NCI-H146 (cell line): Measurements from ENCODE around the gene BRS3.
A peak's percentile ranks its signal among the peaks of the same experiment; 100 is the strongest.
"Not testable (repeated sequence)": the region's sequence is repeated elsewhere in the genome, so short reads cannot be mapped to it uniquely, and the experiment has no call there.

Experiments used
- DNase-seq: peaks from one replicate; lab custom pipeline; 2025; lab: John Stamatoyannopoulos, UW

Gene BRS3

DNA sequence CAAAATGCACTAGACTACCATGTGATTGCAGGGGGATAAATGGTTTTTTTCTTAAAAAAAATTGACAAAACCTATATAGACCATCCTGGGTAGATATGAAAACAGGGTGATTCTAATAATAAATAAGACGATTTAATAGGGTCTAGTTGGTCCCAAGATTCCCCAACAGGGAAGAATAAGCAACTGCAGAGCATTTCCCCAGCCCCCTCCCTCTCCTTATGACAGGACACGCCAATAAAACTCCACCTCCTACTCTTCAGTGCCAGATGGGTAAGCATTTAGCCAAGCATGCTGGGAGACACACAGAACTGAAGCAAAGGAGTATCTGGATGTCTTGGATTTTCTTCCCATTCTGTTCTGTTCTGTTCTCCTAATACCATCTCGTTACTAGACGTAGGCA is at the start of gene BRS3:
BRS3 (plus strand) TSS at position 301 of the 400 bp plus-strand sequence. CDS start 168 bp downstream, outside the sequence.
- no peak for DNase-seq

DNA sequence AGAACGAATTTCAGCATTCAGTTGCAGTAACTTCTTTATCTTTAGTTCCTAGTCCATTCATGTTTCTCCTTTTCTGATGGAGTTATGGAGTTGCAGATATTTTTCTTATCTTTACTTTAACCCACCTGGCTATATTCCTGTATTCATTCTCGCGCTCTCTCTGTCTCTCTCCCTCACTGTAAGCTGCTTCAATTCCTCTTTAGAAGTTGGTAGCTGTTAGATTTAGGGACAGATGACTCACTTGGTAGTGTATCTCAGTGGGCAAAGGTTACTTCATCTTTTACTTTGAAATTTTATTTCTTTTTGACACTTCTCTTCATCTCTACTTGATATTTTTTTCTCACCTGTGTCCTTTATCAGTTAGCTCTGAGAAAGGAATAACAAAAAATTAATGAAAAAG is 49.6 kb upstream of the BRS3 start:
- no peak for DNase-seq

DNA sequence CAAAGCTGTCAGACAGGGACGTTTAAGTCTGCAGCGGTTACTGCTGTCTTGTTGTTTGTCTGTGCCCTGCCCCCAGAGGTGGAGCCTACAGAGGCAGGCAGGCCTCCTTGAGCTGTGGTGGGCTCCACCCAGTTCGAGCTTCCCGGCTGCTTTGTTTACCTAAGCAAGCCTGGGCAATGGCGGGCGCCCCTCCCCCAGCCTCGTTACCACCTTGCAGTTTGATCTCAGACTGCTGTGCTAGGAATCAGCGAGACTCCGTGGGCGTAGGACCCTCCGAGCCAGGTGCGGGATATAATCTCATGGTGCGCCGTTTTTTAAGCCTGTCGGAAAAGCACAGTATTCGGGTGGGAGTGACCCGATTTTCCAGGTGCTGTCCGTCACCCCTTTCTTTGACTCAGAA is 42.1 kb upstream of the BRS3 start:
- not testable (repeated sequence) for DNase-seq

DNA sequence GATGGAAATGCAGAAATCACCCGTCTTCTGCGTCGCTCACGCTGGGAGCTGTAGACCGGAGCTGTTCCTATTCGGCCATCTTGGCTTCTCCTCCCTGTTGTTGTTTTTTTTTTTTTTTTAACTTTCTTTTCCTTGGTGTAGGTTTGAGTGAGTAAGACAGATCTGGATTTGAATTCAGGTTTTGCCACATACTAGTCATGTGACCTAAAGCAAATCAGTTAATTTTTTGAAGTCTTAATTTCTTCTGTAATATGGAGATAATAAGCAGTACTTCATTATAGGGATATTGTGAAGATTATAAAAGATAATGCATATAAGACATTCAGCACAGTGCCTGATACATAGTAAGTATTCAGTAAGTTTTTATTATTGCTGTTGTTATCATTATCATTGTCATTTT is 41.5 kb upstream of the BRS3 start:
- no peak for DNase-seq

DNA sequence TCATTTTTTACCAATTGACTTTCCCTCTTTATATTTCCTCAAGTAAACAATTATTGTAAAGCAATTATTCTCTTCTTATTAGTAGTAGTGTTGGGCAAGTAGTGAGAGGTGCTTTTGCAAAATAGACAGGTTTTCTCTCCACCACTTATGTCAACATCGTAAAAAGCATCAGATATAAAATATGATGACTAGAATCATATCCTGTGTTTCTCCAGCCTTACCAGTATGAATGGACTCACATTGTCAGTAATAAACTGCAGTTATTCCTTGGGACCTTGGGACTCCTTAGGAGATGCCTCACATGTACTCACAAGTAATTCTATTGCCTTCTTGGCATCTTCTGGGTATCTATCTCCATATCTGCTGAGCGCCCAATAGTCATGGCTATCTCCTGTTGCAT is 40.4 kb upstream of the BRS3 start:
- DNase-seq, result no peak

DNA sequence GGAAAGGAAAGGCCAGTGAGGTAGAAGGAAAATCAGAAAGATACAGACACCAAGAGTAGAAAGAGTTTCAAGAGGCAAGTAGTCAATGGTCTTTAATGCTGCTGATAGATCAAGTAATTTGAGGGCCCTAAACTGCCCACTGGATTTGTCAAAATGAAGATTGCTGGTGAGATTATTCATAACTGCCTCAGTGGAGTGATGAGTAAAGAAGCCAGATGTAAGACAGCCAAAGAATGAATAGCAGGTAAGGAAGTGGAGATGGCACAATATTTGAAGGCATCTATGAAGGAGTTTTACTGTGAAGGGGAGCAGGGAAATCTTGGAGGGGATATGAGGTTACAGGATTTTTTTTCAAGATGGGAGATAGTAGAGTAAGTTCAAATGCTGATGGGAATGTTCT is 39.8 kb upstream of the BRS3 start:
- DNase-seq, result no peak

DNA sequence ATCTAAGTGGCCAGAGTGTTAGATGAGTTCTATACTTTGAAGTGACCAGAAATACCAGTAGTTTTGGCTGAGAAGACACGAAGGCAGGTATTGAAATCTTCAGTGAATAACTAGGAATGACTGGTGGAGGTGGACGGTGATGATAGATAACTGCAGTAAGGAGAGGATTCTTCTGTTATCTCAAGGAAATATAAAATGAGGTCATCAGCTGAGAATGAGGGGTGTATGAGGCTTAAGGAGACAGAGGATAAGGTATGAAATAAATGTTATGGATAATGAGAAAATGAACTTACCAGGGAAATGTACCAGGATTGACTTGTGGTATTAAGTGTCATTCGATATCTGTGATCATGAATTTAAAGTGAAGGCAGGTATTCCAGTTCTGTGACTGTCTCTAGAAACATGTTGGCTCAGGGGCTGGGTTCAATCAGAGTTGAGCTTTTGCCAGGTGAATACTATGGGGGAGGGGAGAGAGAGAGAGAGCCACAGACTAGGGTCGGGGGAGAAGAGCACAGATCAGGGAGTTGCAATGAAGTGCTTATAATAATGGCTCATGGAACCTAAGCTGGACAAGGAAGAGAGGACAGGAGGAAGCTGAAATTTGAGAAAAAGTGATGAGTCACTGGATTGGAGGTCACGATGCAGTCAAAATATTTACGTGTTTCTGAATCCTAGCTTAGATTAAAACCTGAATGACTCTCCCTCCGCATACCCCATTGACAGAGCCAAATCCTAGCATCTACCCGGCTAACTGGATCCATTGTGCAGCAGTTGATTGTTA is 37.5 kb upstream of the BRS3 start:
- no peak for DNase-seq

DNA sequence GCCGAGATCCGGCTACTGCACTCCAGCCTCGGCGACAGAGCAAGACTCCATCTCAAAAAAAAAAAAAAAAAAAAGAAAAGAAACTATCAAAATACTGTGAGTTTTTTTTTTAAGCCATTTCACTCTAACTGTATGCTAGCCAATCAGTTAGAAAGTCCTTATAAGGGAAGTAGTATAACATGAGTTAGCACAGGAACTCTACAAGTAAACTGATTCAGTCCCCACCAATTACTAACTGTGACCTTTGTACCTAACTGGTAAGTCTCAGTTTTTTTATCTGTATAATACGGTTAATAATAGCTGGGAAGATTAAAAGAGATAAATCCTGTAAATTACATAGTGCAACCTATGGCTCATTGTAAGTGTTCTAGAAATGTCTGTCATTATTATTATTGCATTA is 35.1 kb upstream of the BRS3 start:
- no peak for DNase-seq

DNA sequence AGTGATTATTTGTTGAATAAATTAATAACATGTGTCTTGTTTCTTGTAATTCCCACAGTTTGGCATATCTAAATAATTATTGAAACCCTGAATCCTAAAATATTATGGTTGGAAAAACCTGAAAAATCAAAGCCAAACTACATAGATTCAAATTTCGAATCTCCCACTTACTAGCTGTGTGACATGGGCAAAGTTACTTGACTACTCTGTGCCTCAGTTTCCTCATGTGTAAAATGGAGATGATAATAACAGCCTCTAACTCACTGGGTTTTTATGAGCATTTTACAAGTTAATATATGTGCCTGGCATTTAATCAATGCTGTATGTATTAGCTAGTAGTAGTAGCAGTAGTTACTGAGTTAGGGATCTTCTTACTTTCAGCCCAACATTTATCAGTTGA is 34.6 kb upstream of the BRS3 start:
- DNase-seq, result no peak

DNA sequence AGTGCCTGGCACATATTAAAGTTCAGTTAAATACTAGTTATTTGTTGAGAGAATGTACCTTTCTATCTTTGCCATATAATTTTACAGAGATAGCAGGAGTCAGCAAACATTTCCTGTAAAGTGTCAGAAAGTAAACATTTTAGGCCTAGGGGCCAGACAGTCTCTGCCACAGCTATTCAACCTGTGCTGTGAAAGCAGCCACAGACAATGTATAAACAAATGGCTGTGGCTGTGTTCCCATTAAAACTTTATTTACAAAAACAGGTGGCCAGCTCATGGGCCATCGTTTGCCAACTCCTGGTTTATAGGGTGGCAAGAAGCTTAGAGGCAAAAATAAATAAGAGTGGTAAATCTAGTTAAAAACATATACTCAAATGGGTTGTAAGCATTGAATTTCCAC is 34.0 kb upstream of the BRS3 start:
- peak; percentile 49 for DNase-seq

DNA sequence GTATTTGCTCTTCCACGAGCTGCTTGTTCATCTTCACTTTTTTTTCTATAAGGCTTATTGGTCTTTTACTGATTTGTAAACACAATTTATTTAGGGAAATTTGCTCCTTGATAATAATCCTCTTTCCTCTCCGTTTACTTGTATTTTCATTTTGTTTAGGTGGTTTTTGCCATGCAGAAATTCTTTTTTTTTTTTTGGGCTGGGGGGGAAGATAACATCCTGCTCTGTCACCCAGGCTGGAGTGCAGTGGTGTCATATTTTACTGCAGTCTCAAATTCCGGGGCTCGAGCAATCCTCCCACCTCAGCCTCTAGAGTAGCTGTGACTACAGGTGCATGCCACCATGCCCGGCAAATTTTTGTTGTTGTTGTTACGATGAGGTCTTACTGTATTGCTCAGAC is 31.6 kb upstream of the BRS3 start:
- no peak for DNase-seq

DNA sequence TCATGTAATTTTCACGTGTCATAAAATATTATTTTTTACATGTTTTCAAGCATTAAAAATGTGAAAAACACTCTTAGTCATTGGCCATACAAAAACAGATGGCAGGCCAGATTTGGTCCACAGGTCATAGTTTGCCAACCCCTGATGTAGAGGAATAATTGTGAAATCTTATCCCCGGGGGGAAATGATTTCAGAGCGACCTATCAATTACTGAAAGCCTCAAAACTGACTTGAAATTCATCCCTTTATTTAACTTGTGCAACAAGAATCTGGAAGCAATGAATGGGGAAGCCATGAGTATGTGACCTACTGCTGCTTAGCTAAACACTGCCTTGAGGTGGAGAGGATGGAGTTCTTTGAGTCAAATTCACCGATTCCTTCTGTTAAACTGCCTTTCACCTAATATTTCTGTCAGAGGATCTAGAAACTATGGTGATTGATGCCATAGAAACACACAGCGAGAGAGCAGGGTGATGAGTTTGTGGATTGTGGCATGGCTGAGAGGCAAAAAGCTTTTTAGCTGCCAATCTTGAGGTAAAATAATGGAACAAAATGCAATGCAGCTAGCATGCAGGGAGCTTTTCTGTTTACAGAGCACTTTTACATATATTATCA is 30.3 kb upstream of the BRS3 start:
- peak; percentile 59 for DNase-seq

DNA sequence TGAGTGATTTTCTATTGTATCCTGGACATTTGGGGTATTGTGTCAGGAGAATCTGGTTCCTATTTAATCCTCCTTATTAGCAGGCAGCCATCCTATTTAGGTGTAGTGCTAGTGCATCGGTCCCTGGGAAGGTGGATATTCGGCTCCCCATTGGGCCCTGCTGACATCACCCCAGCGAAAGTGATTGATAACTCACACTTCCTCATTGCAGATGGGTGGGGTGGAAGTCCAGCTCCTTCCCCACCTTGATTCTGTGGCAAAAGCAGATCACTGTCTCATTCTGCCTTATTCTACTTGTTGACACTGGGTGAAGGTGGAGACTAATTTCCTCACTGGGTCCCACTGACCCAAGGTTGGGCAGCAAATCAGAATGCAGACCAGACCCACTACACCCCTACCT is 23.2 kb upstream of the BRS3 start:
- DNase-seq, result no peak

DNA sequence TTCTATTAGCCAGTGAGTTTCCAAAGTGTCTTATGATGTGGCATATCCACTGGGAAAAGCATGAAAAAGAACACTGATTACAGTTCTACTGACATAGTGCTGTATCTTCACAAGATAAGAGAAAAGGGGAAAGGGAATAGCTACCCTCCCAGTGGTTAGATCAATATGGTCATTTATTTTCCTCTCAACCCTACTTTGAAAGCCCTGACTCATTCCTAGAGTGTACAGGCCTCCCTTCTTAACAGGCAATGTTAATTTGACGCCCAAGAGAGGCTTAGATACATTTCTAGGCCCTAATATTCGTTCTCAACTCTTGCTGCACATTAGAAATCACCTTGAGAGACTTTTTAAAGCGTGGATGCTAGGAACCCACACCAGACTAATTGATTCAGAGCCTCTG is 20.4 kb upstream of the BRS3 start:
- DNase-seq, result no peak

DNA sequence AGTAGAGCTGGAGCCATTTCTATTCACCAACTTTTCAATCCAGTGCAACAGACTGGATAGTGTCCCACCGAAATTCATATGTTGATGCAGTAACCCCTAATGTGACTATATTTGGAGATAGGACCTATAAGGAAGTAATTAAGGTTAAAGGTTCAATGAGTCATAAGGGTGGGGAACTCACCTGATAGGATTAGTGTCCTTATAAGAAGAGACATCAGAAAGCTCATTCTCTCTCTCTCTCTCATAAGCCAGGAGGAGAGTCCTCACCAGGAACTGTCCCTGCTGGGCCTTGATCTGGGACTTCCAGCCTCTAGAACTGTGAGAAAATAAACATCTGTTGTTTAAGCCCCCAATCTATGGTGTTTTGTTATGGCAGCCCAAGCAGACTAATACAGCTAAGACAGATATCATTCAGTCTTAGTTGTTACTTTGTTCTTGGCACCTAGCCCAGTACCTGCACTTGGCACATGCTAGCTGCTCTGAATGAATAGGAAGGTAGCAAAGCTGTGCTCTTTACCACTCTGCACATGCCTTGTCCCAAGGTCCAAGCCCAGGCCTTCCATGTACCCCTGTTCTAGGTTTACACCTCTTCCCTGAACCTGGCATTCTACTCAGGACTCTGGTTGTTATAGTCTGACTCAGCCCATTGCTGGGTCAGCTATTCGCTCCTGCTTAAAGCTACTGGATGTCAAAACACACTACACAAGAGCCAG is 19.2 kb upstream of the BRS3 start:
- DNase-seq, result peak; percentile 14

DNA sequence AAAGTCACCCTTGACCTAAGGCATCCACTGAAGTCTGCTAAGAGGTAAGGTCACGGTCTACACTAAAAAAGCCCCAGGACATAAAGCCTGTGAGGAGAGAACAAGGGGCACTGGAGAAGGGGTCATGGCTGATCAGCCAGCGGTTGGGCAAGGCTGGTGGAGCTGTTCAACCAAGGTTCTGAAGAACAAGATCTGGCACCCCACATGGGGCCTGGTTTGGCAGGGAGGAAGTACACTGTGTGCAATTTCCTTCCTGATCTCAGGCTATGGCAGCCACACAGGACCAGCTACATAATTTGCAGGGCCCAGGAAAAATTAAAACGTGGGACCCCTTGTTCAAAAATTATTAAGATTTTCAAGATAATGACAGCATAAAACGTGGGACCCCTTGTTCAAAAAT is 14.1 kb upstream of the BRS3 start:
- DNase-seq, result no peak

DNA sequence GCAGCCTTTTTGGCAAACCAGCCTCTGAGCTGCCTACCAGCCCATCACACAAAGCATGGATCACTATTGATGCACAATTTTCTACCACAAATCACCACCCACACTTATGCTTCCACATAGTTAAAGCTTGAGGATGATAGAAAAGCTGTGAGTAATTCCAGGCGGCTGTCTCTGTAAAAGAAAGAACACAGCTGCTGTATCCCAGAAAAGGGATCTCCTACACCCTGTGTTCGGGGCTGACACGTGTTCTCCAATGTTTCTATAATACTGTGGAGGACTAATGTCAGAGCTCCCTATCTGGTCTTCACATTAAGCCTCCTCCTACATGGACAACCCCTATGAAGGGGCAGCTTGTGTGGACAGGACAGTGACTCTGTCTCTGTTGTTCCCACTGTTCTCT is 12.5 kb upstream of the BRS3 start:
- no peak for DNase-seq

DNA sequence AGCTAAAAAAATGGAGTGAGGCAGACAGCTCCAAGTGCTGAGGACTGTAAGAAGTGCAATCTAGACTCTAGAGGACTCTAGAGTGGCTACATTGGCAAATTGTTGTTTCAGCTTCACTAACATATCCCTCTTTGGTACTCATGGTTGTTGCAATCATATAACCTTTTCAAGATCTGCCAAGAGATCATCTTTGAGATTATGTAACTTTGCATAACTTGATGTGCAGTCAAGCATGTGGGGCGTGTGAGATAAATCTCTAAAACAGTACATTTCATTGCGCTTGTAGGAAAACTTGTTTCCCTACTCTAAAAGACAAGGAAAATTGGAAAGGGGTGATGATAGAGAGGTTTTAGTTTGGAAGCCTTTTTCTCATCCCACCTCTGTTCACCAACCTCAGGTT is 11.2 kb upstream of the BRS3 start:
- no peak for DNase-seq

DNA sequence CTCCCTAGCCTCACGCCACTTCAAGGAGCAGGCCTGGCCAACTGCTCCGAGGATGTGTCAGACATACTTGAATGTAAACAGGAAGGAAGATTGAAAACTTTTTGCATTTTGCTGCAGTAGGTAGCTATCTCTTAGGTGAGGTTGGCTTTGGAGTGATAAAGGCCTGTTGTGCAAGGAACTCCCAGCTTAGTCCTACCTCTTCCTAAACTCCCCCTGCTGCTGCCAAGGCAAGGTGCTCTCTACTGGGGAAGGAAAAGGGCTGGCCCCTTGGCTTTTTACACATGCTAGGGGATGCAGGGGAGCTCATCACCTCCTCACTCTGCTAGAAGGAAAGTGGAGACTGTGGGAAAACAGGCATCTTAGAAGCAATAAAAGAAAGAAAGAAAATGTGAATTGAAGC is 10.7 kb upstream of the BRS3 start:
- no peak for DNase-seq

DNA sequence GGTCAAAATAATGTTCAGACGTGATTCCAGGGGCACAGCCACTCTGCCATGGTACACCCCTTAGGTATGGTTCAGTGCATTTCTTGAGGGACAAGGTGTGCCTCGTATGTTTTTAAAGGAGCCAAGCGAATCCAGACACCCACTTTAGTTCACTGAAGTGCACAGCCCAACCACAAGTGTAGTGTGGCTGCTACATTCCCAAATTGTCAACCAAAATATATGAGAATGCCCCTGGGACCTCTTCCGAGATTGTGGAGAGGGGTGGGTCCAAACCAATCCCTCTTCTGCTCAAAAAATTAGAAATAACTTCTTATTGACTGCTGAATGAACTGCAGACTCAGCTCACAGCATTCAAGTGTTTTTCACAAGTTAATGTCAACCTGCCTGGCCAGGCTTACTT is 7.4 kb upstream of the BRS3 start:
- DNase-seq, result no peak

DNA sequence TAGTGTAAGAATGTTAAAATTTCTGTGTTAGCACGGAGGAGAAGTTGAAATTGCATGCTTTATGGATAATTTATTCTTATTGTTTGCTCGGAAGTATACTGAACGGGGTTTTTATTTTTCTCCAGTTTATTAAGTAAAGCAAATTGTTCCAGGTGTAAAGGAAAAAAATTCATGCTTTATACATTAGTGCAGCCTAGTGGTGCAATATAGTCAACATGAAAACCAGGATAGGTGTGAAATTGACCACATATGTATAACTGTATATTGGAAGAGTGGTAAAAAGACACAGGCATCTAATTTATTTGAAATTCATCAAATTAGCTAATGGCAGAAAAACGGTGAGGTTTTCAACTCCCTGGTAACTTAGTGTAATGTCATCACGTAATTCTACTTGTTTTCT is 959 bp downstream of the BRS3 start:
- DNase-seq, result peak; percentile 5

DNA sequence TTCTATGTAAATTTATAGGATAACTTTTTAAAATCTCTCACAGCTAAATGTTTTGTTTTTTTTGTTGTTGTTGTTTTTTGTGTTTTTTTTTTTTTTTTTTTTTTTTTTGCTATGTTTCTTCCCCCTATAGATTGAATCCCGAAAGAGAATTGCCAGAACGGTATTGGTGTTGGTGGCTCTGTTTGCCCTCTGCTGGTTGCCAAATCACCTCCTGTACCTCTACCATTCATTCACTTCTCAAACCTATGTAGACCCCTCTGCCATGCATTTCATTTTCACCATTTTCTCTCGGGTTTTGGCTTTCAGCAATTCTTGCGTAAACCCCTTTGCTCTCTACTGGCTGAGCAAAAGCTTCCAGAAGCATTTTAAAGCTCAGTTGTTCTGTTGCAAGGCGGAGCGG is 4.1 kb downstream of the BRS3 start:
- no peak for DNase-seq

DNA sequence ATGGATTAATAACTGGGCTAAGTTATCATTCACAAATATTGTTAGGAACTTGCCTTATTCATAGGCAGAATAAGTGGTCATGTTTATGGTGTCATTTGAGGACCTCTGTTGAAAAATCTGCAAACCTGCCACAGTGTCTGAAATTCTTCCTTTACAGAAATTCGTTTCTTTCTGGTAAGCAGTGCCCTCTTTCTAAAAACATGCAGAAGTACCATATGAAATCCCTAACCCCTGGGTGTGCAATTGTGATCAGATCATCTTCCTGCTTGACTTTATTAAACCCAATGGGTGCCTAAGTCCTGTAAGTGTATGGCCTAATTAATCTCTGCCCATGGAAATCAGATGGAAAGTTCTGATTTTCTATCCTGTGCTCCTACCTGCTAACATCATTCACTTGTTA is 5.3 kb downstream of the BRS3 start:
- DNase-seq, result no peak
